Fibroblast of the conjunctiva (primary cell): ENCODE data around the gene CBR1.

ENCODE experiments used
- DNase-seq: peaks from one replicate; pipeline ENCODE4 v3.0.0-alpha.2; 2010; ENCODE audit warnings: low read depth

CBR1 gene

DNA sequence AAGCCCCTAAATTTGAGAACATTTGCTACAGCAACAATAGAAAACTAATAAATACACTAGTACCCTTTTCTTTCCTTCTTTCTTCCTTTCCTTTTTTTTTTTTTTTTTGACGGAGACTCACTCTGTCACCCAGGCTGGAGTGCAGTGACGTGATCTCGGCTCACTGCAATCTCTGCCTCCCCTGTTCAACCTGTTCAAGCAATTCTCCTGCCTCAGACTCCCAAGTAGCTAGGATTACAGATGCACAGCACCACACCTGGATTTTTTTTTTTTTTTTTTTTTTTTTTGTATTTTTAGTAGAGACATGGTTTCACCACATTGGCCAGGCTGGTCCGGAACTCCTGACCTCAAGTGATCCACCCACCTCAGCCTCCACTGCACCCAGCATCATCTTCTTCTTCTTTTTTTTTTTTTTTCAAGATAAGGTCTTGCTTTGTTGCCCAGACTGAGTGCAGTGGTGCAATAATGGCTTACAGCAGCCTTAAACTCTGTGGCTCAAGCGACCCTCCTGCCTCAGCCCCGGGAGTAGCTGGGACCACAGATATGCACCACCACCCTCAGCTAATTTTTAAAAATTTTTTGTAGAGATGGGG is 45.4 kb downstream of the CBR1 start:
- no peak for DNase-seq

GRCh38 chr21:36117286-36117741 is 47.5 kb downstream of the CBR1 start:
- no peak for DNase-seq

- DNase-seq, result no peak
Observed at GRCh38 chr21:36120304-36120888, 50.6 kb downstream of the CBR1 start.
